Loucy (cell line): Measurements from ENCODE around the gene CABP4.
A peak's percentile ranks its signal among the peaks of the same experiment; 100 is the strongest.

Experiments
- EZH2phosphoT487 ChIP-seq: fragments of 200-600 bp; IDR thresholded peaks from 2 replicates; pipeline ENCODE4 v1.6.1; 2018; ENCODE audit warnings: antibody characterized with exemption, mild to moderate bottlenecking, moderate library complexity, borderline replicate concordance
- TF ChIP-seq, protein P1 (sequence below): fragments of 200-600 bp; sonication (generic); conservative IDR thresholded peaks from 2 replicates; pipeline ENCODE4 v1.5.1; 2014; ENCODE audit warnings: mild to moderate bottlenecking, antibody characterized with exemption, low read length

GRCh38 chr11:67439321-67440228 is 15.6 kb upstream of the CABP4 start:
- TF ChIP-seq, protein P1, sequence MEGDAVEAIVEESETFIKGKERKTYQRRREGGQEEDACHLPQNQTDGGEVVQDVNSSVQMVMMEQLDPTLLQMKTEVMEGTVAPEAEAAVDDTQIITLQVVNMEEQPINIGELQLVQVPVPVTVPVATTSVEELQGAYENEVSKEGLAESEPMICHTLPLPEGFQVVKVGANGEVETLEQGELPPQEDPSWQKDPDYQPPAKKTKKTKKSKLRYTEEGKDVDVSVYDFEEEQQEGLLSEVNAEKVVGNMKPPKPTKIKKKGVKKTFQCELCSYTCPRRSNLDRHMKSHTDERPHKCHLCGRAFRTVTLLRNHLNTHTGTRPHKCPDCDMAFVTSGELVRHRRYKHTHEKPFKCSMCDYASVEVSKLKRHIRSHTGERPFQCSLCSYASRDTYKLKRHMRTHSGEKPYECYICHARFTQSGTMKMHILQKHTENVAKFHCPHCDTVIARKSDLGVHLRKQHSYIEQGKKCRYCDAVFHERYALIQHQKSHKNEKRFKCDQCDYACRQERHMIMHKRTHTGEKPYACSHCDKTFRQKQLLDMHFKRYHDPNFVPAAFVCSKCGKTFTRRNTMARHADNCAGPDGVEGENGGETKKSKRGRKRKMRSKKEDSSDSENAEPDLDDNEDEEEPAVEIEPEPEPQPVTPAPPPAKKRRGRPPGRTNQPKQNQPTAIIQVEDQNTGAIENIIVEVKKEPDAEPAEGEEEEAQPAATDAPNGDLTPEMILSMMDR: peak; percentile 69
- TF ChIP-seq EZH2phosphoT487: no peak
